GM12872 (cell line): ENCODE measurements around the gene APOL2.

Experiments used
- TF ChIP-seq, protein P1 (sequence below): IDR thresholded peaks from 3 replicates; pipeline ENCODE4 v1.5.1; 2011; ENCODE audit warnings: low read depth, mild to moderate bottlenecking, low read length, moderate library complexity; ENCODE audit not compliant: insufficient read depth

Gene APOL2, protein sequence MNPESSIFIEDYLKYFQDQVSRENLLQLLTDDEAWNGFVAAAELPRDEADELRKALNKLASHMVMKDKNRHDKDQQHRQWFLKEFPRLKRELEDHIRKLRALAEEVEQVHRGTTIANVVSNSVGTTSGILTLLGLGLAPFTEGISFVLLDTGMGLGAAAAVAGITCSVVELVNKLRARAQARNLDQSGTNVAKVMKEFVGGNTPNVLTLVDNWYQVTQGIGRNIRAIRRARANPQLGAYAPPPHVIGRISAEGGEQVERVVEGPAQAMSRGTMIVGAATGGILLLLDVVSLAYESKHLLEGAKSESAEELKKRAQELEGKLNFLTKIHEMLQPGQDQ

DNA sequence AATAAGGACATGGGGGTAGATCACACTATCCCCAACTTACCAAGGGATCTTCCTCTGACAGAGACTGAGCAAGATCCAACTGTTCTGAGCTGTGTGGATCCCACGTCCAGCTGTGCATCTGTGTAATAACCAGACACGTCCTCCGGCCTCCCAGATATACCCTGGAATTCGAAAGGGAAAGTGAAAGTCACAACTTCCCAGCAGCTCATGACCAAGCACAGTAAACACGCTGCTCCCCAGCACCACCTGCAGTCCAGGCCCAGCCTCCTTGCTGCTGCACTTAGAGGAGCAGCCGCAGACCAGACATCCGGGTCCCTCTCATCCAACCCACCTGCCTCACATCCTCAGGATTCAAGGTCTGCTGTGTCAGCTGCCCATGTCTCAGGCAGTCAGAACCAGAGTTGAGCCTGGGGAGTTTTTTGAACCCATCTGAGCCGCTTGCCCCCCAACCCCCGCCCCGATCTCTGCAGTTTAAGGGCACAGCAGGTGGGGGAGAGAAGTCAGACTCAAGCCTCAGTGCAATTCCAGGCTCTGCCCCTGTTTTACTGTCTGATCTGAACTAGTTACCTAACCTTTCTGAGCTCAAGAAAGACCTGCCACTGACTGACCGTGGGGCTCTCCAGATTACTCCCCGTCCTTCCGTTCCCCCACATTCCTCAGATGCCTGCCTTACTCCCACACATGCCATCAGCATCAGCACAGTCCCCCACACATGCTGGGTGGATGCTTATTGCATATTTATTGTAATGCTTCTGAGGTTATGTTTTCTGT lies at the start of gene APOL2:
Gene APOL2, minus strand, starts transcription at position 127 of the 771 bp plus-strand sequence. CDS start 6,365 bp downstream, outside the sequence.
- TF ChIP-seq, protein P1, sequence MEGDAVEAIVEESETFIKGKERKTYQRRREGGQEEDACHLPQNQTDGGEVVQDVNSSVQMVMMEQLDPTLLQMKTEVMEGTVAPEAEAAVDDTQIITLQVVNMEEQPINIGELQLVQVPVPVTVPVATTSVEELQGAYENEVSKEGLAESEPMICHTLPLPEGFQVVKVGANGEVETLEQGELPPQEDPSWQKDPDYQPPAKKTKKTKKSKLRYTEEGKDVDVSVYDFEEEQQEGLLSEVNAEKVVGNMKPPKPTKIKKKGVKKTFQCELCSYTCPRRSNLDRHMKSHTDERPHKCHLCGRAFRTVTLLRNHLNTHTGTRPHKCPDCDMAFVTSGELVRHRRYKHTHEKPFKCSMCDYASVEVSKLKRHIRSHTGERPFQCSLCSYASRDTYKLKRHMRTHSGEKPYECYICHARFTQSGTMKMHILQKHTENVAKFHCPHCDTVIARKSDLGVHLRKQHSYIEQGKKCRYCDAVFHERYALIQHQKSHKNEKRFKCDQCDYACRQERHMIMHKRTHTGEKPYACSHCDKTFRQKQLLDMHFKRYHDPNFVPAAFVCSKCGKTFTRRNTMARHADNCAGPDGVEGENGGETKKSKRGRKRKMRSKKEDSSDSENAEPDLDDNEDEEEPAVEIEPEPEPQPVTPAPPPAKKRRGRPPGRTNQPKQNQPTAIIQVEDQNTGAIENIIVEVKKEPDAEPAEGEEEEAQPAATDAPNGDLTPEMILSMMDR, result peak; percentile 81

DNA sequence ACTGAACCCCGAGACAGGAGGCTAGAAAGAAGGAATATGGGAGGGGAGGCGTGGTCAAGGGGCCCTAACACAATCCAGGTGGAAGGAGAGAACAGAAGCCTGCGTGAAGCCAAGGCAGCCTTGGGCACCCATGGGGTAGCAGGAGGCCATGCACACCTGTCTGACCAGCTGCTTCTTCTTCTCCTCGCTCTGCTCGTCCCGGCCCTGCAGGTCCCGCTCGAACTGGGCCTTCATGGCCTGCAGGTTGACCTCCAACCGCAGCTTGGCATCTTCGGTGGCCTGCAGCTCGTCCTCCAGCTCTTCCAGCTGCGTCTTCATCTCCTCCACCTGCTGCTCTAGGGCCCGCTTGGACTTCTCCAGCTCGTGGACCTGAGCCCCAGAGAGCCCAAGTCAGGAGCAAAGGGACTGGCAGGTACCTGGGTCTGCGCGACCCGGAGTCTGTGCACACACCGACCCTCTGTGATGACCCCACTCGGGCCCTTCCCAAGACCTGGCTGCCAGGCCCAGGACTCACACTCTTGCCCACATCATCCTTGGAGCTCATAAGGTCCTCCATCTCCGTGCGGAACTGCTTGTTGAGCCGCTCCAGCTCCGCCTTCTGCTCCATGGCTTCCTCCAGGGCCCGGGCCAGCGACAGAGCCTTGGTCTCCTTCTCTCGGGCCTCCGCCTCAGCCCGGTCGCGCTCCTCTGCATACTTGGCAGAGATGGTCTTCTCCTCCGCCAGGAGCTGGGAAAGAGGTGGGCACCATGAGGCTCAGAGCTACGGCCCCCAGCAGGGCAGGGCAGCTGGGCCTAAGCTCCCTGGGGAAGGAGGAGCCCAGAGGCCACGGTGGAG lies 49.5 kb upstream of the APOL2 start:
- TF ChIP-seq, protein P1, result no peak

DNA sequence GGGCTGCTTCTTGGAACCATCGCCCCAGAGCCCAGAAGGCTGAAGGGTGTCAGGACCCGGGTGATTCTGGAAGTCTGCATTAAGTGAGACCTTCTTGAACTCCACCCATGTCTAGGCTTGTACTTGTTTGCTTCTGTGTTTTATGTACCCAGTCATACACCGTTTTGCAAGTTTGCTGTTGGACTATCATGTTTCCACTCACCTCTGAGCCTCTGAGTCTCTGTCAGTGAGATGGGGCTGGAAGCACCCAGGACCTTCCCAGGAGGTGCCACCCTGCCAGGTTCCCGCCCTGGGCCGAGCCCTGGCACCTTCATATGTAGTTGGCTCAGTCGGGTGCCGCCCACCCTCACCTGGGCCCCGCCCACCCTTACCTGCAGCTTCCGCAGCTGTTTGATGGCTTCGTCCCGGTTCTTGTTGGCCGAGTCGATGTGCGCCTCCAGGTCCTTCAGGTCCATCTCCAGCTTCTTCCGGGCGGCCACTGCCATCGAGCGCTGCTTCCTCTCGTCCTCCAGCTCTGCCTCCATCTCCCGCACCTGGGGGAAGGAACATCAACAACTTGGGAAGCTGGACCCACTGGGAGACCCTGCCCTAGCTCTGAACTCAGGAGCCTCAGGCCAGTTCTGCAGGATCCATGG lies 48.7 kb upstream of the APOL2 start:
- TF ChIP-seq, protein P1, result no peak

DNA sequence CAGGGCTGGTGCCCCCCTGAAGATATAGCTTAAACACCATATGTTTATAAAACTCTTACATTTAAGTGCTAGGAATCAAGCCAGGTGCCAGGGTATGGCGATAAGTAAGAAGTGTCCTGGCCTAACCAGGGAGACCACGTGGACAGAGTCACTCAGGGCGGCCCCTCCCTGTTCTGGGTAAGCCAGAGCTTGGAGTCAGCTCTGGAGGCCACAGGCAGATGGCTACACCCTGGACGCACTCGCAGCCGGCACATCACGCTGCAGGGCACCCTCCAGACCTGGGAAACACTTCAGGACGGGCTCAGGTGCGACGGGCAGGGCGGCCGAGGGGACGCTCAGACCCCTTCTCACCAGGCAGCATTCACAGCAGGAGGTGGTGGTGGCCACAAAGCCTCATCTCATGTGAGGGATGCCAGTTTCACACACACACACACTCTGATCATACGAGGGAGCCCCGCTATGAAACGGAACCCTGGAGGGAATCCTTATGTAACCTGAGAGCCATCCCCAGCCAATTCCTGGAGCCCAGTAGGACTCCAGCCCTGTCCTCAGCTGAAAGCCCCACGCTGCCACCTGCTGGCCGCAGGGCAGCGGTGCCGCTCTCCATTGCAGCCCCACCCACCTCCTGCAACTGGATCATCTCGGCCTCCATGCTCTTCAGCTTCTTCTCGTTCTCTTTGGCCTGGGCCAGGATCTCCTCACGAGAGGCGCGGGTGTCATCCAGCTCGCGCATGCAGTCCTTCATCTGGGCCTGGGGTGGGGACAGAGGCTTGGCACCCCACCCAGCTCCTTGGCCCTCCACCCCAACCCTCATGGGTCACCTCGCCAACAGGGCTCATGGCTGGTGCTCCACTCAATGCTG lies 47.0 kb upstream of the APOL2 start:
- TF ChIP-seq, protein P1, result peak; percentile 97

DNA sequence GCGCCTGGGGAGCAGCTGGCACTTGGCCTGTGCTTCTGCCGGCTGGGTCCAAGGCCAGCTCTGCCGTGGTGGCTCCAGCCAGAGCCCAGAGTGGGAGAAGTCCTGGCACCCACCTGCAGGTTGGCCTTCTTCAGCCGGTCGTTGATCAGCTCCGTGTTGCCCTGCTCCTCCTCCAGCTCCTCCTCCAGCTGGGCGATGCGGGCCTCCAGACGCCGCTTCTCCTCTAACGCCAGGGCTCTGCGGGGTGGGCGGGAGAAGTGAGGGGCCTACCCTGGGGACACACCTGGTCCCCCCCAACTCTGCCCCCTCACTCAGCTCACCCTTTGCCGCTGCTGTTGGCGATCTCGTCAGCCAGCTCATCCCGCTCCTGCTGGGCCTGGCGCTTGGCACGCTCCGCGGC lies 46.2 kb upstream of the APOL2 start:
- TF ChIP-seq, protein P1, result no peak

DNA sequence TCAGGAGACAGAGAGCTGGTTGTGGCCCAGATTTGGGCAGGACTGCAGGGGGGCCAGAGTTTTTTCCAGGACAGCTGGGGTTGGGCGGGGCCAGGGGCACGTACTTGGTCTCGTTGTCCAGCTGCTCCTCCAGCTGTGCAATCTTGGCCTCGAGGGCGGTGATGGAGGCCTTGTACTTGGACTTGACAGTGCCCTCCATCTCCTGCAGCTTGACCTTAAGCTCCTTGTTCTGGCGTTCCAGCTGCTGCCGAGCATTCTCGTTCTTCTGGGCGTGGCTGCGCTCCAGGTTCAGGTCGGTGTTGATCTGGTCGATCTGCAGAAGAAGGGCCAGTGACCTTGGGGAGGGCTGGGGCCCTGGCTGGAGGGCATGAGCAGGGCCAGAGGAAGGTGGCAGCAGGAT lies 45.7 kb upstream of the APOL2 start:
- TF ChIP-seq, protein P1, result no peak
